ENCODE measurements around the gene PRR29. TPM values are rescaled to one million over a fixed set of nuclear protein-coding genes. Genes with fewer than 3 reads are reported as not detected.

The PRR29 gene
- not detected for total RNA-seq

DNA sequence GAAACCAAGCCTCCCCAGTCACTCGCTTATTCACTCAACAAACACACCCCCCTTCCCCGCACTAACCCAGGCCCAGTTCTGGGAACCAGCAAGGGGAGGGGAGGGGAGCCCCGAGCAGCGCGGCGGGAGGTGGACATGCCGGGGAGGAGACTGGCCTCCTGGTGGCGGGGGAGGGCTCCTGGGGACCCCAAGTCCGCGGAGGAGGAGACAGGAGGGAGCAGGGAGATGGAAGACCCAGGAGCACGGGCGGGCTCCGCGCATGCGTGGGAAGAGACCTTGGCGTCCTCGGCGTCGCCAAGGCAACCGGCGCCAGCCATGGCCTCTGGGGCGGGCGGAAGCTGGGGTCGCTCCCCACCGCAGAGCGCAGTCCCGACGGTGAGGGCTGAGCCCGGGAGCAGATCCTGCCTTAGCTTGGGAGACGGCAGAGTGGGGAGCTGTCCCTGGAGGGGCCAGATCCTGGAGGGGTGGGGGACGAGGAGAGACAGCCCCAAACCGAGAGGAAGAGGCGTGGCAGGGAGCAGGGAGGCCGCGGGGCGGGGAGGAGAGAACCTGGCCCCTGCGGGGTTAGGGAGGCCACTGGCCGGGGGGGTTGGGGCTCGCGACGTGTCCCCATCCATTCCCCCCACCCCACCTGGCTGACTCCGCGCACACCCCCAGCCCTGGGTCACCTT, at the start of gene PRR29:
Gene PRR29, plus strand, starts transcription at position 302 of the 671 bp plus-strand sequence. Its CDS starts 14 bp downstream, at position 316.
- peak; percentile 61 for DNase-seq

DNA sequence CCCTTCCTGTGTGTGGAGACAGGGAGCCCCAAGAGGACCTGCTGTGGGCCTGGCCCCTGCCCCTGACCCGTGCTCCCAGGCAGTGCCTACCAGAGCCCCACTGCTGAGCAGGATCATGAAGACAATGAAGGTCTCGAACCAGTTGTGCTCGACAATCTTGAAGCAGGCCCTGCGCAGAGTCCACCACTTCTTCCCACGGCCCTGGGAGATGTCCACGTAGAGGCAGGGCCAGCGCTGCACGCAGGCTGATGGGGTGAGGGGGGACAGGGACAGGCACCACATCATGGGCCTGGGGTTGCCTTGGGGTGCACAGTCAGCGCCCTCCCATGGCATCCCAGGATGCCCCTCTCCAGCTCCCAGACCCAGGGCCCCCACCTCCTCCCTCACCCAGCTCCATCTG, 49.6 kb upstream of the PRR29 start:
- no peak for DNase-seq

DNA sequence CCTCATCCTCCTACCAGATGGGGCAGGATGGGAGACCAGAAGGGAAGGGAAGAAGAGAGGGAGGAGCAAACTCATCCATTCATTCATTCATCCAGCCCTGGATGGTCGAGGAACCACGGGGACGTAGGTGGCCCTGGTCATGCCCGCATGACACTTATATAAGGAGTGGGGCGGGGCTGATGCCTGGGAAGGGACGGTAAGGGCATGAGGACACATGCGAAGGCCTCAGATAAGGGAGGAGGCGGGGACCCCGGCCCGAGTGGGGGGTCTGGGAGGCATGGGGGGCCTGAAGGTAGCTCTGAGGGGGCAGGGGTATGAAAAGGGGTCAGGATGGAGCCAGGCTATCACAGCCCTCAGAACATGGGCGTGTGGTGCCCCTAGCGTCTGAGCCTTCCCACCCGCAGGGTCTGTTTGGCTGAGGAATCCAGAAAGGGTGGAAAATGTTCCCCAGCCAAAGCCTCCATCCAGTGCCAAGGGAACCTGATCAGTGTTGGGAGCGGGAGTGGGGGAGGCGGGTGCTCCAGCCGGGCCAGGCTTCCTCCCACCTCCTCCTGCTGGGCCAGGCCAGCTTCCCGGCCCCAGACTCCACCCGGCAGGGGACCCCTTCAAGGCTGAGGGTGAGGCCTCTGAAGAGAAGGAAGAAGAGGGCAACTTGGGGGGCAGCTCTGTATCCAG, 48.4 kb upstream of the PRR29 start:
- no peak for DNase-seq

DNA sequence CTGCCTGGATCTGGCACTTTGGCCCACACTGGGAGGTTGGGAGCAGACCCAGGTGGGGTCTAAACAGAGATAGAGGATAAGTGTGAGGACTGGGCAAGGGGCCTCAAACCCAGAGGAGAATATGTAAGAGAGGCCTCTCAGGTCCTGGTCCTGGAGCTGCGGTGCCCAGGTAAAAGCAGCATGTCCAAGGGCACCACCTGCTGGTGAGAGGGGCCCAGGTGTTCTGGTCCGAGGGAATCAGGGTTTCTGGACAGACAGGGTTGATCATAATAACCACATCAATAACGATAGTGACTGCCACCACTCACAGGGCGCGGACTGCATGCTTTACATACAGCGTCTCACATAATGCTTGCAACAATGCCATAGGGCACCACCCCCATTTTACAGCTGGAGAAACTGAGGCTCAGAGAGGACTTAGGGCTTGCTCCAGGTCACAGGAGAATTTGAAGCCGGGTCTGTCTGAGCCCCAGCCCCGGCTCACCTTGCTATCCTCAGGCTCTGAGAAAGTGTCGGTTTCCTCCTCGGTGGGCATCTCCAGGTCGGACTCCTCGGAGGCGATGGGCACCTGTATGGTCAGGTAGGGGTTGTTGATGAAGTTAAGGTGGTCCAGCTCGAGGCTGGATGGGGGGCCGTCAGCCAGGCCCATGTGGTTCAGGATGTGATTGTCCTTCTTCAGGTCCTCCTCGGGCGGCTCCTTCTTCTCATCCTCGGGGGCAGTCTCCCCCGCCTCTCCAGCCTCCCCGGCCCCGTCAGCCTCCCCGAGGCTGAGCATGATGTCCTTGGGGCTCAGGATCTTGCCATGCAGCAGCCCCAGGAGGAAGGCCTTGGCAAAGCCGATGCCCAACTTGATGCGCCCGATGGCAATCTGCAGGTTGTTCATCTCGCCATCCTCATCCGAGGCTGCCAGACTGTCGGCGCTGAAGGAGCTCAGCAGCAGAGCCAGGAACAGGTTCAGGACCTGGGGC, 46.9 kb upstream of the PRR29 start:
- no peak for DNase-seq

DNA sequence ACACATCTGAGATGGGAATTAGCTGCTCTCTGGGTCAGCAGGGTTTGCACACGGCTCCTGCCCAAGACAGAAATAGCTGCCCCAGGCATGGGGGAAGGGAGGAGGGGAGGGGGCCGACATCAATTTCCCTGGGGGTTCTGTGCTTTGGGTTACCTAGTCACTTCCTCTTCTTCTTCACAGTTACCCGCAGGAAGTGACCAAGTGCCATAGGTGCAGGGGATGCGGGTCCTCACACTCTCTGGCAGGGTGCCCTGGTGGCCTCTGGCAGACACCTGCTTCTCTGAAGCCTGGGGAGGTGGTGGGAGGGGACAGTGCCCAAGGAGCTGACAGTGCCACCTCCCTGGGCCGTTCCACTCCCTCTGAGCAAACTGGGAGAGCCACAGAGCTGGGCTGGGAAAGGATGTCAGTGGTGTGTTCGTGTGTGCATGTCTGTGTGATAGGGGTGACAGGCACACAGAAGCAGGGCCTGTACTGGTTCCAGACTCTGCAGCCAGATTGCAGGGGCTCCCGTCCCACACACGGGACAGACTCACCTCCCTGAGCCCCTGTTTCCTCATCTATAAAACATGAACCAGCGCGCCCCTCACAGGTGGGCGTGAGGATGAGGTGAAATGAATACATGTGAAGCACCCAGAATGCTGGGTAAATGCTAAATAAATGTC, 43.6 kb upstream of the PRR29 start:
- DNase-seq, result no peak

DNA sequence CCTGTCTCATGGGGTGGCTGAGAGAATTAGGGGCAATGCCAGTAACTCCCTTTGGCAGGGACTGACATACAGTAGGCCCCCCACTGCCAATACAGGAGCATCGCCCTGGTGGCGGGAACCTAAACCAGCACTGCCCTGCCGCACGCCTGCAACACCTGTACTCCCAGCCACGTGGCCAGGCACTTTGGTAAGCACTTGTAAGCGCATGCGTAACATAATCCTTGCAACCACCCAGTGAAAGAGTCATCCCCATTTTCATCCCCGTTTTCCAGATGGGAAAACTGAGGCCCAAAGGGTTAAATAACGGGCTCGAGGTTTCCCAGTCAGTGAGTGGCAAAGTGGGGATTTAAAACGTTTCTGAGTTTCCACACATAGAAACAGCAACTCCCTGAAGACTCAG, 42.9 kb upstream of the PRR29 start:
- no peak for DNase-seq

DNA sequence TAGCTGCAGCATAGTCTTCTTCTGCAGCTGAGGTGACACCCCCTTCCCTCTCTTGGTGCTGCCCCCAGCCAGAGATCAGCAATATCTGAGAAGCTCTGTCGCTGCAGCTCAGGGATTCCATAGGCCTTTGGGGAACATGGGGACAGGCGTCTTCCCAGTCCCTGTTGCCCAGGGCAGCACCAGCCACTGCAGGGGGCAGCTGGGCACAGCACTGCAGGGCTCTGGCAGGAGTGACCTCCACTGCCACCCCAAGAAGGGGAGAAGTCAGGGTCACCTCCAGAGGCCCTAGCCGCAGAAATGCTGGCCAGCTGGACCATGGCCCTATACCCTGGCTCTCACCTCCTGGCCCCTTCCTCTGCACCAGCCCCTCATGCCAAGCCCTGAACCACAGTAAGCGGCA, 42.4 kb upstream of the PRR29 start:
- DNase-seq, result no peak

DNA sequence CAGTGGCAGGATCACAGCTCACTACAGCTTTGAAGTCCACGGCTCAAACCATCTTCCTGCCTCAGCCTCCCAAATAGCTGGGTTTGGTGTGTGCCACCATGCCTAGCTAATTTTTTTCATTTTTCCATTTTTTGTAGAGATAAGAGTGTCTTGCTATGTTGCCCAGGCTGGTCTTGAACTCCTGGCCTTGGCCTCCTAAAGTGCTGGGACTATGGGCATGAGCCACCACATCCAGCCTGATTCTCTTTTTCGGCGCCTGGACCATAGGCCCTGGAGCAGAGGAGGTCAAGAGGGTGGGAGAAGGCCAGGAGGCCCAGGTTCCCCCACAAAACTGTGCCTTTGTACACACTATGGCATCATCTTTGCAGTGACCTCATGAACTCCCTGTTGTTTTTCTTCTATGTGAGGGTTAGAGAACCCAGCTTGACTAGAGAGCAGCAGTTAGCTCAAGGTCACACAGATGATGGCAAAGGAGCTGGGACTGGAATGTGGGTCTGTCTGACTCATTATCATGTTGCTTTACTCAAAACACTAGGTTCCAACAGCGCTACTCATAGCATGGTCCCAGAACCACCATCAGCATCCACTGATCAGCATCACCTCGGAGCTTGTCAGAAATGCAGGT, 41.7 kb upstream of the PRR29 start:
- DNase-seq, result no peak

DNA sequence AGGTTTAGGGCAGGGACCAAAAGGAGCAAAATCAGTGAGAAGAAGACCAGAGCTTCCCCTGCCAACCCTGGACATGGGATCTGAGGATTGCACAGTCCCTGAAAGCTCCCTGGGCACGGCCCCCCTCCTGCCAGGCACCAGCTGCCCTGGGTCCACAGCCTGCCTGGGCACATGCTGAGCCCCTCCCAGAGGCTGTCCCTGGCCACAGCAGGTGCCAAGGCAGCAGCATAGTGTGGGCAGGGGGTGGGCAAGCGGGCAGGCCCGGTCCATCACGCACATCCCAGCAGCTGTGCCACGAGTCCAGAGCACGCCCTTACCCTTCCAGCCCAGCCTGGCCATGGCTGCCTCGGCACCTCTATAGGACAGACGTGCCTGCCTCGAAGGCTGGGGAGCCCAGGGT, 38.1 kb upstream of the PRR29 start:
- DNase-seq, result no peak

DNA sequence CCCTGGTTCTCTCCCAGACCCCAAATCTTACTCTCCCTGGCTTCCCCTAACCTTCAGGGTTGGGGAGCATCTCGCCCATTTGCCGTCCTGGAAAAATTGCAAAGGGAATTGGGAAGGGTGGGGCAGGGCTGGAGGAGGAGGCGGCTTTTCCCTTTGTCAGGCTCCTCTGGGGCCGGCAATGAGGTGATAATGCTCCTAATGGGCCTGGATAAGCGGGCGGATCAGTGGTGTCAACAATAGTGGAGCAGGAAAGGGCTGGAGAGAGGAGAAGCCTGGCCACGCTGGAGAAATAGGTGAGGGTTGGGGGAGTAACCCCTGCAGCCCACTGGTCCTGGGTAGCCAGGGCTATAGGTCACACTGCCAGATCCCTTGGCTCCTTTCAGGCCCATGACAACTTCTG, 37.7 kb upstream of the PRR29 start:
- DNase-seq, result no peak

DNA sequence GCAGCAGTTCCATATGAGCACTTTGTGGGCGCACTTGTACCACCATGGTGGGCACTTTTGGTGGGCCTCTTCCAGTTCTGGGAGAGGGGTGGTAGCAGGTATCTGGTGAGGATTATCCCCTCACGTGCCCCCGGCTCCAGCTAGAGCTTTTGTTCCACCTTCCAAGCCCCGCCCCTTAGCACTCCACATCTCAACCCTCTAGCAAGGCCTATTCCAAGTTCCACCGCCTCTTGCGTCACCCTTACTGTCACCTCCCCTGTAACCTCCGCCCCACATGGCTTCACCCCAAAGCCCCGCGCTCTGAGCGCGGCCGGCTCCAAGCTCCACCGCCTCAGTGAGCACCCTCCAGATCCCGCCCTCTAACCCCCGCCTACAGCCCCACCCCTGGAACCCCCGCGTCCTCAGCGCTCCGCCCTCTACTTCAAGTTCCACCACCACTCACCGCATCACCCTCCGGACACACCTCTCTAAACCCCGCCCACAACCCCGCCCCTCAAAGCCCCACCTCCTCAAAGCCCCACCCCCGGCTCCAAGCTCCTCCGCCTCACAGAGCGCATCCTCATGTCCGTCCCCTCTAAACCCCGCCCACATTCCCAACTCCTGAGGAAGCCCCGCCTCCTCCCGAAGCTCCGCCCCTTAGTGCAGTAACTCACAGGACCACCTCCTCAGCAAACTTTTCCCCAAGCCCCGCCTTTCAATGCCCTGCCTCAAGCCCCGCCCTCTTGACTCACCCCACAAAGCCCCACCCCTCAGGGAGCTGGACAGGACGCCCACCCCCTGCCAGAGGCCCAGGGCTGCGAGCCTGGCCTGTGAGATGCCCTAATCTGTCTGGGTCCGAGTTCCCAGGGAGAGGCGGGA, 36.6 kb upstream of the PRR29 start:
- DNase-seq, result peak; percentile 24

DNA sequence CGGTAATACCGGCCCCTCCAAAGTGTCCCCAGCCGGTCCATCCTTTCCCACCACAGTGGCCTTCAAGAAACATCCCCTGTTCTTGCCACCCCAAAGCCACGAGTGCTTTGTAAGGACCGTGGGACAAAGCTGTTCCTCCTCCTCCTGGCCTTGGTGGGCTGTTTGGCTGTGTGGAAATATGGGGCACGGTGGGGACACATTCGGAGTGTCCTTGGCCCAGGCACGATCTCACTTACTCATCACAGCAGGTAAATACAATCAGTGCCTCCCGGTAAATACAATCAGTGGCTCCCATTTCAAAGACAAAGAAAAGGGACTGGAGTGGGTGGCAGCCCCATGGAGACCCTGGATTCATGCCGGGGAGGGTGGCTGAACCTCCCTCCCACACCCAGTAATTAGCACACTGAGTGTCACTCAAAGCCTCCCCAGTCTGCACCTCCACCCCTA, 35.8 kb upstream of the PRR29 start:
- DNase-seq, result no peak

DNA sequence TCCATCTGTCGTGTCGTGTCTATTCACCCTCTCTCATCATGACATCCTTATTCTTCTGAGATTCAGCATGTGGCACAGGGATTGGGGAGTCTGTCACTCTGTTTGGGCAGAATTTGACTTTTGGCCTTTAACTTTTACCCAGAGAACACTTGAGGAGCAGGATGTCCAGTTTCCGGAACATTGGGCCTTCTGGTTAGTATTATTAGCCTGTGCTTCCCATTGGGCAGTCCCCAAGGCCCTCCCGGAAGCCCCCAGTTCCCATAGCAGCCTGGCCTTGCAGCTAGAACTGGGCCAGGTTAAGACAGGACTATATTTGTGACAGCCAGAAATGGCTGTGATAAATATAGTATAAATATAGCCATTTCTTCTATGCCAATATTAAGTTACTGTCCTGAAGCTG, 35.0 kb upstream of the PRR29 start:
- DNase-seq, result no peak

DNA sequence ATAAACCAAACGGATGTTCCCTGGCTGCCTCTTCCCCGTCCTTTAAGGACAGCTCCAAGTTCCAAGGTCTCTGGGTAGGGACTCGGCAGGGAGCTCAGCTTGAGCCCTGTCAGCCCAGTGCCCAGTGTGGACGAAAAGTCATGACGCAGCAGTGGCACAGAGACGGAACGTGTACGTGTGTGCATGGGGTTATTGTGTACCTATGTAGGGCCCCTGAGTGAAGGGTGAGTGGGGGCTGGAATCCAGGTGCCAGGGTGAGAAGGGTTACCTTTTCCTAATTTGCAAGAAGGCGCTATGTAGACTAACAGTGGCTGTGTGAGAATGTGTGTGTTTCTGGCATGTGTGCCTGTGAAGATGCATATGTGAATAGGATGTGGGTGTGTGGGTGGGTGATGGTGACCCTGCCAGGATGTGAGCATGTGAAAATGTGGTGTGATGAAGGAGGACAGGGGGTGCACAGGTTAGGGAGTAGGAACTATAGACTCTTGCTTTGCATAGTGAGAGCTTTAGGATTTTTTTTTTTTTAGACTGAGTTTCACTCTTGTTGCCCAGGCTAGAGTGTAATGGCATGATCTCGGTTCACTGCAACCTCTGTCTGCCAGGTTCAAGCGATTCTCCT, 31.4 kb upstream of the PRR29 start:
- DNase-seq, result no peak

DNA sequence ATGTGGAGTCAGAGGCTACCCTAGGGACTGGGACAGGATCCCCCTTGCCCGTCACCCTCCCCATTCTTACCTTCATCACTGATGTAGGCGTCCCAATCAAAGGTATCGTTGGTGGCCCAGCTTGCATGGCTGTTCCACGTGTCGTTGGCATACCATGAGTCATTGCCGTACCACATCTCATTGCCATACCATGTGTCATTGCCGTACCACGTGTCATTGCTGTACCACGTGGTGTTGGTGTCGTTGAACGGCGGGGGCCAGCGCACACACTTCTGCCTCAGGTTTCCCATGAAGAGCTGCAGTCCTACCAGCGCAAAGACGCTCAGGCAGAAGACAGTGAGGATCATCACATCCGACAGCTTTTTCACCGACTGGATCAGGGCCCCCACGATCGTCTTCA, 30.2 kb upstream of the PRR29 start:
- no peak for DNase-seq

DNA sequence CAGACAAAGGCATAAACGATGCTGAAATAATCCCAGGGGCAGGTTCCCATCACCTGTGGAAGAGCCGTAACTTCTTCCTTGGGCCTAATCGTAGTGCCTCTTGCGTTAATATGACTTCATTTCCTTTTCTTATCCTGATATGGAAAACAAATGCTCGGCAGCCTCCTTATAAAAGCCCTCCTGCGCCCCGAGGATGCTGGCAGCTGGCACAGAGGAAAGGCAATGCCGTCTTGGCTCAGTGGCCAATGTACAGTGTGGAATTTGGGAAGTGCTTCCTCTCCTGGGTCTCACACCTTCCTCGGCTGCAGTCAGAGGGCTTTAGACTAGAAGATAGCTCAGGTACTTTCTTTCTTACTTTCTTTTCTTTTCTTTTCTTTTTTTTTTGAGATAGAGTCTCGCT, 28.9 kb upstream of the PRR29 start:
- DNase-seq, result no peak

DNA sequence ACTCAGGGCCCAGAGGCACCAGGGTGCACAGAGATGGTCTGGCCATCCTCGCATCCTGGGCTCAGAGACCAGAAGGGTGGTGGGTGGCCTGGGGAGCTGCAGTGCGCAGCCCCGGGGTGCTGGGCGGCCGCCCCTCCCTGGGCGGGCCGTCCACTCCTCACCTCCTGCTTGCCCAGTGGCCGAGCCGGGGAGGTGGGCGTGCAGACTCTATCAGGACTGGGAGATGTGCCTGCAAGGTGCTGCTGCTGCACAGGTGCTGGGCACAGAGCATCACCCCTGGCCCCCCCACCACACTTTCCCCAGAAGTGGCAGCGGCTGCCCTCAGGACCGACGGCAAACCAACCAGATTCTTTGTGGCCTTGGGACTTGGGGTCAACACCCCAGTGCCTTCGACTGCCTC, 25.4 kb upstream of the PRR29 start, which contains the start of gene SCN4A:
Gene SCN4A, minus strand, starts transcription at position 123 of the 400 bp plus-strand sequence. Its CDS starts 77 bp downstream, at position 46.
- no peak for DNase-seq

DNA sequence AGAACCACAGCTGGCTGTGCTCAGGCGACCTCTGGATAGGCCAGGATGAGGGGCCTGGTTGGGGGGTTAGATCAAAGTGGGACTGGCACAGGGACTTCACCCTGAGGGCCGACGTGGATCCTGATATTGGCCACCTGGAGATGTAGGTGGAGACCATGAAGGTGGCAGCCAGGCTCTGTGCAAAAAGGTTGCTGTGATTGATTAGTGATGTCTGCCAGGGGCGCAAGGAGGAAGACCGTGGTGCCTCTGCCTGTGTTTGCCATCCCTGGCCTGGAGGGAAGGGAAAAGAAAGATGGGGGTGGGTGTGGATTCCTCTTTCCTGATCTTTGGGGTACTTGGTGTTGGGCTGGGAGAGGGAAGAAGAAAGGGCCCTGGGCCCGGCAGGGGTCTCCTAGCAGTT, 24.9 kb upstream of the PRR29 start:
- no peak for DNase-seq

DNA sequence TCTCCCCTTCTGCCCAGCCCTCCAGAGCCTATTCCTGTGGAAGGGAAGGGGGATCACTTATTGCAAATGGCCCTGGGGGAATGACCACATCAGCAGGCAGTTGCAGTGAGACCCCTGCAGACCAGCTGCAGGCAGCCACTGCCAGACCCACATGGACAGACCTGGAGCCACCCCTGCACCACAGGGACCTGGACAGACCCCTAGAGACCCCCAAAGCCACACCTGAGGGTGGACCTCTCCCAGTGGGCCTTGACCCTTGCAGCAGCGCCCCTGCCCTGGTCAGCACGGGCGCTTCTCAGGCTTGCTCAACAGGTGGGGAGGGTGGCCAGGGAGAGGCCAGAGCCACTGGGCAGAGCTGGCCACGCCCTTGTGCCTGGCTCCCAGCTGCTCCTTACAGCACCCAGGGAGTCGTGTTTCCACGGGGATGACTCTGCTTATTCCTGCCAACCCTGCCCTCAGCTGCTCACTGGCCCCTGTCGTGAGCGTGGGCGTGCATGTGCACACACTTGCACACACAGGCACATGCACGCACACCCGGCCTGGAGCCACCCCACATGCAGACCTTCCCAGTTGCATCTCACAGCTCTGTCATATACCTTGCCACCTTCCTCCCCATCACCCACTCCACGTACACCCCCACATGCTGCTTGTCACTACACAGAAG, 24.1 kb upstream of the PRR29 start:
- DNase-seq, result no peak

DNA sequence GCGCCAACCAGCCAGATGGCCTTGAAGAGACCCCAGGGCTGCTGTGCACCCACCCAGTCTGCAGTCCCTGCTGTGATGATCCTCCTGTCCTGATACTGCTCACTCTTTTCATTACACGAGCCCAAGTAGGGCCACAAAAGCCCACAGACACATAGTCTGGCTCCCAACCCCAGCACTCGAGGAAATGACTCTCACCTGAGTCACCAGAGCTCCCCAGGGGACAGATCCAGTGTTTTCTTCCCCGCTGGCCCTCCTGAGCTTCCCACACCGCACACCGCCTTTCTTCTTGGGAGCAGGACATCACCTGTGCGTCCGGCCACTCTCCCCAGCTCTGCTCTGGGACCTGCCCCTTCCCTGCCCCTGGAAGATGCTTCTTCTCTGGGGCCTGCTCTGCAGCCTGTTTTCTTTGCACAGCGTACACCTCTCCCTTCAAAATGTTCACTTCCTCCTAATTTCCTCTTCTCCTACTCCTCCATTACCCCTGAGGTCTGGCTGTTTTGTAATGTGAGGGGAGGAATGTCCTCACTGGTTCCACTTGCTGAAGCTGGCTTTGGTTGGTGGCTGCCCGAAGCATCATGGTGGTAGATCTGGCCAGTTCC, 23.5 kb upstream of the PRR29 start:
- no peak for DNase-seq
